Measurements from ENCODE around the gene POU2F2. TPM values are rescaled to one million over a fixed set of nuclear protein-coding genes. Genes with fewer than 3 reads are reported as not detected.

POU2F2 gene
- total RNA-seq, 6 experiments from 2014 or later, result 6.4 to 11.0 (median 7.8) TPM

DNA sequence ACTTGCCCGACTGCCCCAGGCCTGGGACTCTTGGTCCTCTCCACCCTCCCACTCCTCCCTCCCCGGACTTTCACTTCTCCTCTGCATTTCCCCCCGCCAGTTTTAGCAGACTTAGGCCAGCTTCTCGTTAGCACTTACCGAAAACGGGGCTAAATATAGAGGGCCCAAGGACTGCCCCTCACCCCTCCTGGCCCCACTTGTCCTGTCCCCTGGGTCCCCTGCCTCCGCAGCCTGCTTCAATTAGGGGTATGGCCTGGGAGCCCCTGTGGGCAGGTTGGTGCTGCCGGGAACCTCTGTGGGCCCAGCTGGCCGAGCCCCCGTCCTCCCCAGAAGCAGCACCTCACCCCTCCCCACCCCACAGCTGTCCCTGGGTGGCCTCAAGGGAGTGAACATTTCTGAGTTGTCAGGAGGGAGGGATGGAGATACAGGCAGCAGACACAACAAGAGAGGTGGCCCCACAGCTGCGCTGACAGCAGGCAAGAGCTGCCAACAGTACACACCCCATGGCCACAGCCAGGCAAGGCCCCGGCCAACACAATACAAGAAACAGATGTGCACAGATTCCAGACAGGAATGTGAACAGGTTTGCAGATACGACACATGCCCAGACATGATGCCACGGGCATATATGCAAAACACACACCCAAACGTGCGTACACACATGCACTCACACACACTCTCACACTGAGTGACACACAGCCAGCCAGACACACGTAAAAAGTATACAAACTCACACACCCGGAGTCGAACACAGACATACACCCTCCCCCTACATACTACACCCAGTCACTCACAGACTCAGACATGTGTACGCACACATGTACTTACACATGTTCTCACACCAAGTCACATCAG is 2.6 kb downstream of the POU2F2 start:
- Mint-ChIP-seq H3K27me3 (ENCODE audit: insufficient read depth) (peaks cover 2% of the 10 kb centered on the region; the same call in 1 of the 2 replicates), H3K36me3 (ENCODE audit: low read depth) (peaks cover 2% of the 10 kb centered on the region; the same call in 1 of the 2 replicates), H3K4me3 (peak overlapping the region; percentile 37), H3K4me1 (ENCODE audit: low read depth) (peaks cover 65% of the 10 kb centered on the region), H3K27ac (peak overlapping the region; percentile 62), H3K9me3 (no peaks in the 10 kb centered on the region)
- peak; percentile 19 for DNase-seq
- TF ChIP-seq, protein P1, sequence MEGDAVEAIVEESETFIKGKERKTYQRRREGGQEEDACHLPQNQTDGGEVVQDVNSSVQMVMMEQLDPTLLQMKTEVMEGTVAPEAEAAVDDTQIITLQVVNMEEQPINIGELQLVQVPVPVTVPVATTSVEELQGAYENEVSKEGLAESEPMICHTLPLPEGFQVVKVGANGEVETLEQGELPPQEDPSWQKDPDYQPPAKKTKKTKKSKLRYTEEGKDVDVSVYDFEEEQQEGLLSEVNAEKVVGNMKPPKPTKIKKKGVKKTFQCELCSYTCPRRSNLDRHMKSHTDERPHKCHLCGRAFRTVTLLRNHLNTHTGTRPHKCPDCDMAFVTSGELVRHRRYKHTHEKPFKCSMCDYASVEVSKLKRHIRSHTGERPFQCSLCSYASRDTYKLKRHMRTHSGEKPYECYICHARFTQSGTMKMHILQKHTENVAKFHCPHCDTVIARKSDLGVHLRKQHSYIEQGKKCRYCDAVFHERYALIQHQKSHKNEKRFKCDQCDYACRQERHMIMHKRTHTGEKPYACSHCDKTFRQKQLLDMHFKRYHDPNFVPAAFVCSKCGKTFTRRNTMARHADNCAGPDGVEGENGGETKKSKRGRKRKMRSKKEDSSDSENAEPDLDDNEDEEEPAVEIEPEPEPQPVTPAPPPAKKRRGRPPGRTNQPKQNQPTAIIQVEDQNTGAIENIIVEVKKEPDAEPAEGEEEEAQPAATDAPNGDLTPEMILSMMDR (IDR thresholded peaks at IDR 0.05), result no peak

DNA sequence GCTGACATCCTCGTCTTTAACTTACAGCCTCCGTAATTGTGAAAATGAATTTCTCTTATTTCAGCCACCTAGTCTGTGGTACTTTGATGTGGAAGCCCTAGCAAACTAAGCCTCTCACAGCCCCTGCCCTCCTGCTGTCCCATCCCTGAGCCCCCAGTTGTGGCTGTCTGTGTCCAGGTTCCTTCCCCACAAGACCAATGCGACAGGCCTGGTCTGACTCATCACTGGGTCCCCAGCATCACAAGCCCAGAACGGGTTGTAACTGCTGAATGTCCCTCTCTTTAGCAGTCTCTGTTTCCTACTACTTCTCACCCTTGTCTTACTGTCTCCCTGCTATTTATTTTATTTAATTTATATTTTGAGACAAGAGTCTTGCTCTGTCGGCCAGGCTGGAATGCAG is 5.7 kb downstream of the POU2F2 start:
- Mint-ChIP-seq H3K4me1 (ENCODE audit: low read depth) (peaks cover 70% of the 10 kb centered on the region), H3K27me3 (ENCODE audit: insufficient read depth) (peaks cover 2% of the 10 kb centered on the region; the same call in 1 of the 2 replicates), H3K27ac (peak overlapping the region; percentile 63; the same call in 1 of the 2 replicates), H3K36me3 (ENCODE audit: low read depth) (peaks cover 5% of the 10 kb centered on the region; the same call in 1 of the 2 replicates), H3K9me3 (no peaks in the 10 kb centered on the region), H3K4me3 (no peak overlapping the region)
- TF ChIP-seq, protein P1 (IDR thresholded peaks at IDR 0.05), result no peak
- DNase-seq, result no peak

DNA sequence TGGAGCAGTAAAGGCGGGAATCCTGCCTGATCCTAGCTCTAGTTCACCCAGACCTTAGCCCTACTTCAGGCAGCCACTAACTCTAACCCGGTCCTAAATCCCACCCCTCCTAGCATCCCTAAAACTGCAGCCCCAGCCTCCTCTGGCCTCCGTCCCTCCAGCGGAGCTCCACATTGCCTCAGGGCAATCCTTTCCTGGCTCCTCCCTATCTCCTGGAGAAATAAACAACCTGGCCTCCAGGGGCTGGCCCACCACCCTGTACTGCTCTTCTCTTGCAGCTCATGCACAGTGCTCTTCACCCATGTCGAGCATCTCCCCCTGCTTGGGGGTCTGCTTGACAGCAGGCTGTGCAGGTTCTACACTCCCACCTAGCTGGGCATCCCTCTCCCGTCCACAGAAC is 6.7 kb downstream of the POU2F2 start:
- TF ChIP-seq, protein P1 (IDR thresholded peaks at IDR 0.05), result no peak
- H3K4me3 Mint-ChIP-seq, result no peak overlapping the region
- peaks cover 2% of the 10 kb centered on the region; the same call in 1 of the 2 replicates for H3K27me3 Mint-ChIP-seq (ENCODE audit: insufficient read depth)

DNA sequence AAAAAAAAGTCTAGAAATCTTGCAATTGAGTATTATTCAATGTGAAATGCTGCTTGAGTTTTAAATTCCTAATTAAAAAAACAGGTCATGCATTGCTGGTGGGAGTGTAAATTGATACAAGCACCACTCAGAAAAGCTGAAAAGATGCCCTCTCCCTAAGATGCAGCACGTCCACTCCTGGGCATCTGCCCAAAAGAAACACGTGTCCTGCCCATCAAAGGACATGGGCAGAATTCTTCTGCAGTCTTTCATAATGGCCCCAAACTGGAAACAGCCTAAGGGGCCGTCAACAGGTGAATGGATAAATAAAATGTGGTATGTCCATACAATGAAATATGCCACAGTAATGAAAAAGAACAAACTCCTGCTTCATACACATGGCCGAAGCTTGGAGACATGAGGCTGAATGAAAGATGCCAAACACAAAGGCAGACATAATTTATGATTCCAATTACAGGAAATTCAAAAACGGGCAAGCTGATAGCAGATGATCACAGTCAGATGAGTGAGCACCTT is 7.8 kb downstream of the POU2F2 start:
- peaks cover 5% of the 10 kb centered on the region; the same call in 1 of the 2 replicates for H3K36me3 Mint-ChIP-seq (ENCODE audit: low read depth)
- DNase-seq, result no peak
- H3K4me3 Mint-ChIP-seq, result no peak overlapping the region
- H3K9me3 Mint-ChIP-seq, result no peaks in the 10 kb centered on the region
- no peak overlapping the region for H3K27ac Mint-ChIP-seq
- peaks cover 64% of the 10 kb centered on the region for H3K4me1 Mint-ChIP-seq (ENCODE audit: low read depth)
- TF ChIP-seq, protein P1 (IDR thresholded peaks at IDR 0.05), result no peak
- H3K27me3 Mint-ChIP-seq (ENCODE audit: insufficient read depth), result peaks cover 2% of the 10 kb centered on the region; the same call in 1 of the 2 replicates

More for the DNA sequence above, 6.7 kb downstream of the POU2F2 start:
- Mint-ChIP-seq H3K9me3 (no peaks in the 10 kb centered on the region), H3K4me1 (ENCODE audit: low read depth) (peaks cover 71% of the 10 kb centered on the region), H3K27ac (no peak overlapping the region), H3K36me3 (ENCODE audit: low read depth) (peaks cover 5% of the 10 kb centered on the region; the same call in 1 of the 2 replicates)
- no peak for DNase-seq

DNA sequence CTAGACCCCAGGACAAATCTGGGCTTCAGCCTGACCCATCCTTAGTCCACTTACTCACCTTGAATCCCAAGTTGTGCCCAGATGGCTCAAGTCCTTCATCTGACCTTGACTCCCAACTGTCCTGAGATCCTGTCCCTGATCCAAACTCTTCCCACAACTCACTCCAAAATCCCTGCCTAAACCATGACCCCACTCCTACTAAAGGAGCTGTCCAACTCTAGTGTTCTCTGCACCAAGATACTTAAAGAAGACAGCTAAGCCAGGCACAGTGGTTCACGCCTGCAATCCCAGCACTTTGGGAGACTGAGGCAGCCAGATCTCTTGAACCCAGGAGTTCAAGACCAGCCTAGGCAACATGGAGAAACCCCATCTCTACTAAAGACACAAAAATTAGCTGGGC is 8.5 kb downstream of the POU2F2 start:
- peak overlapping the region; percentile 74 for H3K27ac Mint-ChIP-seq
- no peaks in the 10 kb centered on the region for H3K9me3 Mint-ChIP-seq
- DNase-seq, result no peak
- H3K36me3 Mint-ChIP-seq (ENCODE audit: low read depth), result peaks cover 8% of the 10 kb centered on the region
- H3K4me3 Mint-ChIP-seq, result no peak overlapping the region; the same call in 1 of the 2 replicates
- no peaks in the 10 kb centered on the region for H3K27me3 Mint-ChIP-seq (ENCODE audit: insufficient read depth)
- peaks cover 61% of the 10 kb centered on the region for H3K4me1 Mint-ChIP-seq (ENCODE audit: low read depth)
- TF ChIP-seq, protein P1 (IDR thresholded peaks at IDR 0.05), result no peak

Measured in HFFc6 (cell line).